Measurements from ENCODE around the gene CLCN7. TPM values are rescaled to one million over a fixed set of nuclear protein-coding genes. Genes with fewer than 3 reads are reported as not detected.

CLCN7 gene
- polyA plus RNA-seq, 1 of the 3 experiments (the other 2 are of a cell fraction): 44.3 TPM

- 84% methylated on average over 20 of the region's 27 CpGs for WGBS (ENCODE audit: low lambda C conversion rate)
- Histone ChIP-seq H3K9ac (no peak within 1 kb of the TSS), H4K20me1 (ENCODE audit: insufficient read depth) (no peaks in the 10 kb centered on the region), H3K4me1 (ENCODE audit: control insufficient read depth in 1 of 2, insufficient read depth in 2 of 2, low read depth in 1 of 2, low read length in 1 of 2) (no peaks in the 10 kb centered on the region), H3K27me3 (ENCODE audit: insufficient read depth) (no peaks in the 10 kb centered on the region), H3F3A (replicated peaks; ENCODE audit: insufficient read depth) (no peaks in the 10 kb centered on the region), H3K4me3 (ENCODE audit: low read depth in 2 of 2, low read length in 1 of 2) (no peak within 1 kb of the TSS), H3K36me3 (replicated peaks in 1 of 2; ENCODE audit: control insufficient read depth in 1 of 2, insufficient read depth in 2 of 2, low read length in 1 of 2) (peaks cover 0 to 6% of the 10 kb centered on the region in 2 experiments), H3K79me2 (ENCODE audit: insufficient read depth) (no peaks in the 10 kb centered on the region), H3K27ac (ENCODE audit: low read depth in 2 of 2, low read length in 1 of 2) (no peak within 1 kb of the TSS), H2AFZ (ENCODE audit: low read depth) (no peak within 1 kb of the TSS), H3K9me2 (no peaks in the 10 kb centered on the region), H3K4me2 (no peak within 1 kb of the TSS), H3K9me3 (no peaks in the 10 kb centered on the region)
- CTCF ChIA-PET: interaction anchor here (0.6 kb wide), 1 partner anchor 75 kb away, joined by 3 read pairs; no protein-coding TSS in a partner anchor
- POLR2A ChIA-PET: interaction anchor here (1.4 kb wide), 1 partner anchor 23 kb away, joined by 6 read pairs; the partner anchor contains the start of gene UQCC4
- DNase-seq: no peak
- no peak for TF ChIP-seq USF2 (IDR thresholded peaks at IDR 0.05; ENCODE audit: borderline replicate concordance, low read depth, low read length)
- TF ChIP-seq GATA2 (CRISPR knock-in tag; IDR thresholded peaks at IDR 0.05): no peak
- TF ChIP-seq SMC3 (IDR thresholded peaks at IDR 0.05; ENCODE audit: low read depth, low read length): no peak
- TF ChIP-seq TAF1 (IDR thresholded peaks at IDR 0.05; ENCODE audit: borderline replicate concordance, low read depth, low read length): no peak
- no peak for TF ChIP-seq POLR2AphosphoS5 (IDR thresholded peaks at IDR 0.05; ENCODE audit: low read depth, low read length)
- TF ChIP-seq CHD2 (IDR thresholded peaks at IDR 0.05; ENCODE audit: low read length, partially characterized antibody): no peak
- no peak for TF ChIP-seq FOSL2 (IDR thresholded peaks at IDR 0.05; ENCODE audit: borderline replicate concordance, low read depth)
- TF ChIP-seq NRF1 (IDR thresholded peaks at IDR 0.05; ENCODE audit: low read depth, low read length): no peak
- no peak for TF ChIP-seq ZBTB33 (IDR thresholded peaks at IDR 0.05; ENCODE audit: borderline replicate concordance, low read depth)
- no peak for TF ChIP-seq REST (IDR thresholded peaks at IDR 0.05; ENCODE audit: low read depth, low read length)
Observed at GRCh38 chr16:1443980-1444729, 30.7 kb downstream of the CLCN7 start, which contains the start of gene CCDC154. CCDC154 (minus strand) TSS chr16:1444556; CDS start chr16:1444322, 234 bp downstream.

All from SK-N-SH (cell line).